Hippocampal formation (tissue), 2 donors: Measurements from ENCODE around the gene LPAR6.

Source experiments
- DNase-seq, 2 donors: peaks; one replicate each; lab custom pipeline; 2025; lab: John Stamatoyannopoulos, UW

The LPAR6 gene

GRCh38 chr13:48369988-48370387 lies 42.9 kb downstream of the LPAR6 start:
- DNase-seq, result no peak
